ENCODE measurements around the gene MICALL1. TPM values are rescaled to one million over a fixed set of nuclear protein-coding genes. Genes with fewer than 3 reads are reported as not detected.

Gene MICALL1
- total and polyA plus RNA-seq, 2 of the 4 experiments (the other 2 are of a cell fraction) = 12.4 to 22.3 TPM

DNA sequence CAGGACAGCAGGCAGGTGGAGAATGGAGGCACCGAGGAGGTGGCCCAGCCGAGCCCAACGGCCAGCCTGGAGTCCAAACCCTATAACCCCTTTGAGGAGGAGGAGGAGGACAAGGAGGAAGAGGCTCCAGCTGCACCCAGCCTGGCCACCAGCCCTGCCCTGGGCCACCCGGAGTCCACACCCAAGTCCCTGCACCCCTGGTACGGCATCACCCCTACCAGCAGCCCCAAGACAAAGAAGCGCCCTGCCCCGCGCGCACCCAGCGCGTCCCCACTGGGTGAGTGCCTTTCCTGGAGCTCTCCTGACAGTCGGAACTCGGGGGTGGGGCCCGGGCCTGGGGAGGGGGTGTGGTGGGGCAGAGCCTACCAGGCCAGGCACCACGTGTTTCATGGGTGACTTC, 19.7 kb downstream of the MICALL1 start:
- dilution Hi-C loops (cut with HindIII; ENCODE audit: low sequenced_read_pairs, unreplicated experiment) (no loop called here), intact Hi-C loops (cut with micrococcal nuclease) (no loop called here), in situ Hi-C loops (cut with MboI; ENCODE audit: low sequenced_read_pairs) (no loop called here)
- no peak overlapping the region for H3K9ac ChIP-seq (ENCODE audit: low read depth, low read length)
- no peaks in the 10 kb centered on the region for H3K9me3 ChIP-seq (ENCODE audit: control insufficient read depth, insufficient read depth, low read length)
- no peak overlapping the region for H3K27ac ChIP-seq (ENCODE audit: insufficient read depth, low read length)
- H3K79me1 ChIP-seq (ENCODE audit: low read depth in 1 of 2, low read length in 2 of 2) = peaks cover 0 to 30% of the 10 kb centered on the region in 2 experiments; a peak in 3 of 4 replicates
- H2BK20ac ChIP-seq (ENCODE audit: low read depth, low read length) = no peak overlapping the region
- no peak overlapping the region for H2AK9ac ChIP-seq (replicated peaks; ENCODE audit: low read depth, low read length, poor library complexity)
- DNase-seq = no peak
- H3K4ac ChIP-seq (ENCODE audit: low read depth, low read length) = no peak overlapping the region
- H3K36me3 ChIP-seq (ENCODE audit: control insufficient read depth, insufficient read depth, low read length) = peaks cover 55% of the 10 kb centered on the region
- H4K5ac ChIP-seq (ENCODE audit: low read depth, low read length) = no peak overlapping the region
- H3K27me3 ChIP-seq (ENCODE audit: control insufficient read depth, insufficient read depth, low read length) = no peaks in the 10 kb centered on the region
- WGBS, 2 experiments (ENCODE audit: extremely low coverage in 2 of 2, insufficient read length in 1 of 2) = no CpG with 5 or more reads among the region's 15 CpGs
- H3K56ac ChIP-seq (ENCODE audit: extremely low read depth, insufficient read depth, low read length) = no peak overlapping the region
- no peak overlapping the region for H2AFZ ChIP-seq (replicated peaks; ENCODE audit: low read length, poor library complexity)
- no peaks in the 10 kb centered on the region for H3K9me1 ChIP-seq (ENCODE audit: insufficient read depth, low read length)
- no peak overlapping the region for H2BK15ac ChIP-seq (ENCODE audit: low read depth, low read length)
- CTCF ChIA-PET = no interaction called here
- H4K91ac ChIP-seq (ENCODE audit: insufficient read depth, low read depth, low read length) = no peak overlapping the region
- no peak overlapping the region for H3K18ac ChIP-seq (ENCODE audit: low read depth, low read length)
- no peak overlapping the region for H3K14ac ChIP-seq (replicated peaks; ENCODE audit: low read depth, low read length)
- ATAC-seq (ENCODE audit: low read depth) = no peak
- no peak overlapping the region for H3K4me3 ChIP-seq (ENCODE audit: insufficient read depth, low read depth, low read length)
- peaks cover 1% of the 10 kb centered on the region; the same call in 1 of the 2 replicates for H3K4me1 ChIP-seq (ENCODE audit: control insufficient read depth, insufficient read depth, low read length)
- H4K20me1 ChIP-seq (ENCODE audit: insufficient read depth, low read length) = peaks cover 15% of the 10 kb centered on the region
- H3K23ac ChIP-seq (ENCODE audit: low read depth, low read length) = no peak overlapping the region
- no peak overlapping the region for H2BK120ac ChIP-seq (ENCODE audit: low read depth, low read length)
- BruUV-seq (replicated peaks) = no TSS peak
- POLR2A ChIA-PET (ENCODE audit: unreplicated experiment) = no interaction called here
- no peak overlapping the region for H3K4me2 ChIP-seq (ENCODE audit: low read depth, low read length)
- TF ChIP-seq BHLHE40 (IDR thresholded peaks at IDR 0.05; ENCODE audit: low read depth, low read length) = no peak
- TF ChIP-seq FOS (IDR thresholded peaks at IDR 0.05; ENCODE audit: low read depth, low read length) = no peak
- TF ChIP-seq CHD1 (IDR thresholded peaks at IDR 0.05; ENCODE audit: low read depth, low read length) = no peak
- no peak for TF ChIP-seq CTCF (conservative IDR thresholded peaks at IDR 0.05; ENCODE audit: low read depth, low read length)
- no peak for TF ChIP-seq RFX5 (IDR thresholded peaks at IDR 0.05; ENCODE audit: low read depth, low read length)
- no peak for TF ChIP-seq POLR2A (IDR thresholded peaks at IDR 0.05; ENCODE audit: low read depth, low read length)
- TF ChIP-seq CEBPB (IDR thresholded peaks at IDR 0.05; ENCODE audit: low read depth, low read length) = no peak
- no peak for TF ChIP-seq MAFK (IDR thresholded peaks at IDR 0.05; ENCODE audit: low read depth, low read length)
- TF ChIP-seq NFE2L2 (IDR thresholded peaks at IDR 0.05; ENCODE audit: low read depth, low read length) = no peak
- TF ChIP-seq SMC3 (IDR thresholded peaks at IDR 0.05; ENCODE audit: low read depth, low read length) = no peak
- TF ChIP-seq RAD21 (IDR thresholded peaks at IDR 0.05; ENCODE audit: low read length) = no peak
- TF ChIP-seq MXI1 (IDR thresholded peaks at IDR 0.05; ENCODE audit: borderline replicate concordance, low read depth, low read length) = no peak
- H2BK5ac ChIP-seq (ENCODE audit: low read depth, low read length, poor library complexity, severe bottlenecking) = no peak overlapping the region
- no peak overlapping the region for H2AK5ac ChIP-seq (ENCODE audit: low read depth, low read length)
- no peak overlapping the region for H4K8ac ChIP-seq (ENCODE audit: low read depth in 2 of 2, low read length in 2 of 2)
